ENCODE measurements around the gene CD244.
"Not testable (repeated sequence)": the region's sequence is repeated elsewhere in the genome, so short reads cannot be mapped to it uniquely, and the experiment has no call there.

Gene CD244

GRCh38 chr1:160862203-160863060, at the start of gene CD244:
CD244 (minus strand) TSS chr1:160862887; CDS start chr1:160862677, 210 bp downstream.
- DNase-seq: no peak

- DNase-seq: no peak
Observed at GRCh38 chr1:160911925-160912324, 49.2 kb upstream of the CD244 start.

GRCh38 chr1:160911441-160911840, 48.8 kb upstream of the CD244 start:
- no peak for DNase-seq

- no peak for DNase-seq
Observed at GRCh38 chr1:160910170-160910750, 47.6 kb upstream of the CD244 start.

GRCh38 chr1:160907976-160908375, 45.3 kb upstream of the CD244 start:
- no peak for DNase-seq

- DNase-seq: no peak
Observed at GRCh38 chr1:160905617-160905989, 42.9 kb upstream of the CD244 start.

GRCh38 chr1:160904783-160905616, 42.3 kb upstream of the CD244 start:
- DNase-seq: no peak

GRCh38 chr1:160902251-160902650, 39.6 kb upstream of the CD244 start:
- not testable (repeated sequence) for DNase-seq

GRCh38 chr1:160901768-160902167, 39.1 kb upstream of the CD244 start:
- no peak for DNase-seq

GRCh38 chr1:160900683-160901082, 38.0 kb upstream of the CD244 start:
- DNase-seq: not testable (repeated sequence)

- DNase-seq: not testable (repeated sequence)
Observed at GRCh38 chr1:160894368-160895135, 31.9 kb upstream of the CD244 start.

GRCh38 chr1:160891474-160891873, 28.8 kb upstream of the CD244 start:
- DNase-seq: no peak

GRCh38 chr1:160888926-160889325, 26.2 kb upstream of the CD244 start:
- DNase-seq: no peak

- no peak for DNase-seq
Observed at GRCh38 chr1:160887071-160887470, 24.4 kb upstream of the CD244 start.

- no peak for DNase-seq
Observed at GRCh38 chr1:160885042-160885441, 22.4 kb upstream of the CD244 start, which contains the start of gene ITLN1. ITLN1 (minus strand) TSS chr1:160885180; CDS start chr1:160884877, 303 bp downstream.

- peak; percentile 27 for DNase-seq
Observed at GRCh38 chr1:160884579-160884978, 21.9 kb upstream of the CD244 start.

GRCh38 chr1:160883581-160884513, 21.2 kb upstream of the CD244 start:
- DNase-seq: no peak

- no peak for DNase-seq
Observed at GRCh38 chr1:160882582-160882981, 19.9 kb upstream of the CD244 start.

GRCh38 chr1:160881264-160881663, 18.6 kb upstream of the CD244 start:
- DNase-seq: not testable (repeated sequence)

- DNase-seq: no peak
Observed at GRCh38 chr1:160880216-160880615, 17.5 kb upstream of the CD244 start.

GRCh38 chr1:160879056-160879455, 16.4 kb upstream of the CD244 start:
- no peak for DNase-seq
